HG02610 (cell line): ENCODE results near the gene DMRTC2.
"Not testable (repeated sequence)": the region's sequence is repeated elsewhere in the genome, so short reads cannot be mapped to it uniquely, and the experiment has no call there.

Experiments
- ATAC-seq: cut with Tn5 transposase; IDR thresholded peaks from one replicate; pipeline ENCODE4 v1.9.1; 2021; ENCODE audit warnings: mild to moderate bottlenecking, moderate library complexity; ENCODE audit not compliant: unreplicated experiment

The DMRTC2 gene

DNA sequence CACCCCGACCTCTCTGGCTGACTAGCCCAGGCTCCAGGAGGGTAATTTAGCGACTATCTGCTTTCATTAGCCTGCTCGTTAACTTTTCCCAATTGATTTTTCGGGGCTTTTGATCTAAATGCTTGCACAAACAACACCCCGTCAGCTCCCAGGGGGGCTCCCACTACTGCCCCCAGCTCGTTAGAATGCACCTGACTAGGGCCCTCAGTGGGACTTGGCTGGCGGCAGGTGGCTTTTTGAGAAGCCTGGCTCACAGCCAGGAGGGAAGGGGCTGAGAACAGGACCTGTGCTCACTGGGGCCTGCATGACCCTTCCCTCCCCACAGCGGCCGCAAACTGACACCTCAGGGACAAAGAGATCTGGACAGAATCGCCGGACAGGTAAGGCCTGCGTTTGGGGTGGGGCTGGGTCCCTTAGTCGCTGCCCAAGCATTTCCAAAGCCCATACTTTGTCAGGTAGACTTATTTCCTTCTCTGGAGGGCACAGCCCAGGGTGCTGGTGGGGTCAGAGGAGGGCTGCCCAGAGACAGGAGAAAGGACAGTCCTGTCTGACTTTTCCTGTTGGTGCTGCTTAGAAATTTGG is 24.6 kb downstream of the DMRTC2 start:
- no peak for ATAC-seq

DNA sequence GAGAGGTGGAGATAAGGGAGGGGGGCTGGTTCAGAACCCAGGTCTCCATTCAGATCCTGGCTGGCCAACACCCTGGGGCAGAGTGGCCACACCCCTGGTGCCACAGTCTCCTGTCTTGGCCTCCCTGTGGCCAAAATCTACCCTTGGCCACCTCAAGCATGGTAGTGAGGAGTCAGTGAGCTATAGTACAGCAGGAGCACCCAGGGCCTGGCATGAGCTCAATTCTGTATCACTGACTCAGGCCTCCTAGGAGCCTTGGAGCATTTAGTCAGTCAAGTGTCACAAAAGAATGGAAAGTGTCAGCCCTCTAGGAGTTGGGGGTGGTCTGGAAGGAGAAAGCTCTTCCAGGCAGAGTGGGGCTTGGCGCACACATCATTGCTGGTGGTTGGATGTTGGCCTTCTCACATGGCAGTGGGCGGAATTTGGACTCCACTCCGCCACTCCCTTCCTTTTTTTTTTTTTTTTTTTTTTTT is 25.6 kb downstream of the DMRTC2 start:
- ATAC-seq, result no peak

DNA sequence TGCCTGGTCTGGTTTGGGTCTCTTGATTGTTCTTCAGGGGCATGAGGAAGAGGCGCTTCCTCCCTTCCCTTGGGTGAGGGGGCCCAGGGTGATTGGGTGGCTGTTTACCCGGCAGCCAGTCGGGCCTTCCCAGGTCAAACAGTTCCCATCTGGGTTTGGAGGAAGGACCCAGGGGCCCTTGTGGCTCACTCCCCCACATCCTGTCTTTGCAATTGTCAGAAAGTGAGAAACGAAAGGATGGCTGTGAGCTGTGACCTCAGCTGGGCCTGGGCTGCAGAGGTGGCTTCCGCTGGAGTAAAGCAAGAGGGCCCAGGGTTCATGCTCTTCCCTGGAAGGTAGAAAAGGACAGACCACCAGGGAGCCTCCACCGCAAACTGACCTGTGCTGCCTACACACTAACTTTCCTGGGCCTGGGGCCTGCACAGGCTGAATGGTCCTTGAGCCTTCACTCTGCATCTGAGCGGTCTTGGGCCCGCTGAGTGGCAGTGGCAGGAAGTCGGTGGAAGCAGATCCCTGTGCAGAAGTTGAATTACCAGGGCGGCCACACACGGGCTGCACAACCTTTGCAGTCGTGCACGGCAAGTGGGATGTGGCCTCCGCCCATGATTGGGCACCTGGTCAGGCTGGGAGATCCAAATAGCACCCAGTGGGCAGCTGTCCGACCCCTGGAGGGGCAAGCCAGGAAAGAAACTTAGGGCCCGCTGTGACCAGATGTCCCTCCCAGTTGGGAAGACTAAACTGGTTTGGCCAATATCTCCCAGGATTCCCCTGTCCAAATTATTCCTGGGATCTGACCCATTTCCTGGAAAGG is 26.9 kb downstream of the DMRTC2 start:
- ATAC-seq, result peak; percentile 42

GRCh38 chr19:41872384-41872774 is 27.5 kb downstream of the DMRTC2 start:
- ATAC-seq, result no peak

- no peak for ATAC-seq
Measured at GRCh38 chr19:41872775-41873647, 28.2 kb downstream of the DMRTC2 start.

DNA sequence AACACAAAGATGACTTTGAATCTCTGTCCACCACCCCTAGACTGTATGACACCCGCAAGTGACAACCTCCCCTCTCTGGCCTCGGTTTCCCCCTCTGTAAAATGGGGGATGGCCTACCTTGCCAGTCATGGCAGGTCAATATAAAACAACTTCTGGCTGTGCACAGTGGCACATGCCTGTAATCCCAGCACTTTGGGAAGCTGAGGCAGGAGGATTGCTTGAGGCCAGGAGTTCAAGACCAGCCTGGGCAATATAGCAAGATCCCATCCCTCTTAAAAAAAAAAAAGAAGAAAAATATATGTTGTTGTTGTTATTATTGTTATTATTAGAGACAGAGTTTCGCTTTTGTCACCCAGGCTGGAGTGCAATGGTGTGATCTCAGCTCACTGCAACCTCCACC is 31.1 kb downstream of the DMRTC2 start:
- ATAC-seq, result not testable (repeated sequence)

DNA sequence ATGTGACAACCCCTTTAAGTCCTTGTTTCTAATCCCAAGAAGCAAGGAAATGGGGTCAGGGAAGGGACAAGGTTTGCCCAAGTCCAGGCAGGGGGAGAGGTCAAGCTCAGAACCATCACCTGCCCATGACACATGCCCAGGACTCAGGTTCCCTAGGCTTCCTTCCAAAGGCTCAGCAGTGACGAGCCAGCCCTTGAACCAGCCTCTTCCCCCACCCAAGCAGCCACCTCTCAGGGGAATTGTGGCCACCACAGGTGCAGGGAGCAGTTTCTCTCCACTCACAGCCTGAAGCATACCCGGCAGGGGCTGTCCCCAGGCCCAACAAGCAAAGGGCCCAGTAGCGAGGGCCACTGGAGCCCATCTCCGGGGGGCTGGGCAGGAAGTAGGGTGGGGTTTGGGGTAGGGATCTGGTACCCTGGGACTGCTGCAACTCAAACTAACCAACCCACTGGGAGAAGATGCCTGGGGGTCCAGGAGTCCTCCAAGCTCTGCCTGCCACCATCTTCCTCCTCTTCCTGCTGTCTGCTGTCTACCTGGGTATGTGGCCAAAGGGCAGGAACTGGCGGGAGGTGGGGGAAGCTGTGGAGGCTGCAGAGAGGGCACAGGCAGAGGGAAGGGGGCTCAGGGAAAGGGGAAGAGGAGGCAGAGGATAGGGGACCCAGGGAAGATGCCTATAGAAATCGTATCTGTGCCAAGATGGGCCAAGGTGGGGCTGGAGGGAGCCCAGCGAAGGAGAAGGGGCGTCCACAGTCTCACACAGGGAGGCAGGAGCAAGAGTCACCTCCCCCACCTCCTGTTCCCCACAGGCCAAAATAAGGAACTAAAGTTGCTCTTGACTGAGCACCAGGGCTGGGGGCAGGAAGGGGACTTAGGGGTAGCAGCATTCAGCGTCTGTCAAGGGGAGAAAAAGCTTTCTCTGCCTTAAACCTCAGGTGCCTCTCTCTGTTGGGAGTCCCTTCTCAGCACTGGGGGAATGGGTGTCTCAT is 32.3 kb downstream of the DMRTC2 start, which contains the start of gene CD79A:
TSS of gene CD79A (plus strand) at position 433 of the 986 bp plus-strand sequence. CDS start at position 459, 26 bp downstream.
- ATAC-seq, result peak; percentile 63

DNA sequence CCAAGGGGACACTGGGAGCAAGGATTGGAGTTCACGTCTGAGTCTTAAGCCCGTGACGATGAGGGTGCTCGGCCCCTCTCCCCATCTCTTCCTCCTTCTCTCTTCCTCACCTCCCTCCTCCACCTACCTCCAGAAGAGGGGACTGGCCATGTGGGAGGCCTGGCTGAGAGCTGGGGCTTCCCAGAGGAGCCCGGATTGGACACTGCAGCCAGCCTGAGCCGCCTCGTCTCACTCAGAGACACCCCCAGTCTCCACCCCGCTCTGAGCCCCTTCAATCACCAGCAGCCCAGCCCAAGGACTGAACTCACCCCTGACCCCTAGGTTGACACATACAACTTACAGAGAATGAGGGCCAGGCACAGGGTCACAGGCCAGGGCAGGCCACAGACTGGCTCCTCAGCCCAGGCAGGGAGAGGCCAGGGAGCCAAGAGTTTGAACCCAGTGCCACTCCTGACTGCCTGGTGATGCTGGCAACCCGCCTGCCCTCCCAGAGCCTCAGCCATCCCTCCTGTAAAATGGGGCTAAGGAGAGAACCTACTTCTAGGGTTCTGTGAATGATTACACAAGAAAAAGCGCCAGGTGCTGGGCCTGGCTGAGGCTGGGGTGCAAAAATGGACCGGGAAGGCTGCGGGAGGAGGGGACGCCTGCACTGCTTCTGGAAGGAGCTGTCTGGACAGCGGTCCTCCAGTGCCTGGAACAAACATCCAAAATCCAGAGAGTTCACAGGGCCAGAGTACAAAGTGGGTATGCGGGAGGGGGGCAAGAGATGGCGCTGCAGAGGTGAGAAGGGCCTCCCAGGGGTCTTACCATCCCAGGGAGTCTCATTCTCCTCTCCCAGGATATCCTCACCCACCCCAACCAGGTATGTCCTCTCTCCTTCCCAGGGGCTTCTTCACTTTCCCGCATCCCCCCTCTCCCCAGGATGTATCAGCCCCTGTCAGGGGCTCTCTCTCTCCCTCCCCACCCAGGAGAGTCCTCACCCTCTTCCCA is 33.4 kb downstream of the DMRTC2 start:
- peak; percentile 32 for ATAC-seq

DNA sequence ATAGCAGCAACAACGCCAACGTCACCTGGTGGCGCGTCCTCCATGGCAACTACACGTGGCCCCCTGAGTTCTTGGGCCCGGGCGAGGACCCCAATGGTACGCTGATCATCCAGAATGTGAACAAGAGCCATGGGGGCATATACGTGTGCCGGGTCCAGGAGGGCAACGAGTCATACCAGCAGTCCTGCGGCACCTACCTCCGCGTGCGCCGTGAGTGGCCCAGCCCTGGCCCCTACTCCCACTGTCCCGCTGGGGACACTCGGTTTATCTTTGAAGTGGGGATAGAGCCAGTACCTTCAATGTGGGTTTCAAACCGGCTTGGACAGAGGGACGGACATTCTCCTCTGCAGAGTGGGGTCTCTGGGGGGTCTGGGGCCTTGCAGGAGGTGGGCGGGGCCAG is 34.2 kb downstream of the DMRTC2 start:
- ATAC-seq, result no peak

DNA sequence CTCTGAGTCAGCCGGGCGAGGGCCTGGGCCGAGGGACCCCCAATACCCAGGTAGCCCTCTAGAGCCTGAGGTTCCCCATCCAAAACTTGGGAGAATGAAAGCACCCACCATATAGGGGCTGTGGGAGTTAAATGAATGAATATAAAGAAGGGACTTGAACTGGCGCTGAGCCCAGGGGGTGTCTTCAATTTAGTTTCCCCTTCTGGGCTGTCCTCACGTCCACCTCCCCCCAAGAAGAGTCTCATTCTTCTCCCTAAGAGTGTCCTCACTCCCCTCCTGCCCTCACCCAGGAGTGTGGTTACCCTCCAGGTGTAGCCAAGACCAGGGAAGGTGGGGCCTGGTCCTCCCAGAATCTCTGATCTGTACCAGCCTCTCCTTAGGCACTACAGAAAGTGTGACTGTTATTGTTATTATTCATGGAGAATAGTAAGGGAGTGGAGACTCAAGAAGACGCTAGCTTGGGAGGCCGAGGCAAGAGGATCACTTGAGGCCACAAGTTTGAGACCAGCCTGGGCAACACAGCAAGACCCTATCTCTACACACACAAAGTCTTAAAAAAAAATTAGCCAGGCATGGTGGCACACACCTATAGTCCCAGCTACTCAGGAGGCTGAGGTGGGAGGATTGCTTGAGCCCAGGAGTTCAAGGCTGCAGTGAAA is 35.0 kb downstream of the DMRTC2 start:
- no peak for ATAC-seq

GRCh38 chr19:41880329-41880708 is 35.5 kb downstream of the DMRTC2 start:
- ATAC-seq, result no peak

GRCh38 chr19:41882568-41883462 is 38.0 kb downstream of the DMRTC2 start, which contains the start of gene ARHGEF1:
Gene ARHGEF1, plus strand, starts transcription at chr19:41883184. Its CDS starts 4,899 bp downstream, at chr19:41888083.
- no peak for ATAC-seq

DNA sequence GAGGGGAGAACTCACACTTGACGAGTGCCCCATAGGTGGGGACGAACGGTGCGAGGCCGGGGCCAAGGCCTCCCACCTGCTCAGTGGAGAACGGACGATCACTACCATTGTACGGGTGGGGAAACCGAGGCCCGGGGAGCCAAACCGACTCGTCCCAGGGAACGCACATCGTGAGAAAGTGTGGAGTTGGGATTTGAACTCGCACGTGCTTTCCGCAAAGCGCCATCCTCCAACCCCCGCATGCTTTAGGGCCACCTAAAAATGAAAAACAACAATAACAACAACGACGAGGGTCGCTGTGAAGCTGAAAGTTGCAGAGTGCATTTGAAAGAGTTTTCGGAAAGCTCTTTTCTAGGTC is 38.6 kb downstream of the DMRTC2 start:
- no peak for ATAC-seq

DNA sequence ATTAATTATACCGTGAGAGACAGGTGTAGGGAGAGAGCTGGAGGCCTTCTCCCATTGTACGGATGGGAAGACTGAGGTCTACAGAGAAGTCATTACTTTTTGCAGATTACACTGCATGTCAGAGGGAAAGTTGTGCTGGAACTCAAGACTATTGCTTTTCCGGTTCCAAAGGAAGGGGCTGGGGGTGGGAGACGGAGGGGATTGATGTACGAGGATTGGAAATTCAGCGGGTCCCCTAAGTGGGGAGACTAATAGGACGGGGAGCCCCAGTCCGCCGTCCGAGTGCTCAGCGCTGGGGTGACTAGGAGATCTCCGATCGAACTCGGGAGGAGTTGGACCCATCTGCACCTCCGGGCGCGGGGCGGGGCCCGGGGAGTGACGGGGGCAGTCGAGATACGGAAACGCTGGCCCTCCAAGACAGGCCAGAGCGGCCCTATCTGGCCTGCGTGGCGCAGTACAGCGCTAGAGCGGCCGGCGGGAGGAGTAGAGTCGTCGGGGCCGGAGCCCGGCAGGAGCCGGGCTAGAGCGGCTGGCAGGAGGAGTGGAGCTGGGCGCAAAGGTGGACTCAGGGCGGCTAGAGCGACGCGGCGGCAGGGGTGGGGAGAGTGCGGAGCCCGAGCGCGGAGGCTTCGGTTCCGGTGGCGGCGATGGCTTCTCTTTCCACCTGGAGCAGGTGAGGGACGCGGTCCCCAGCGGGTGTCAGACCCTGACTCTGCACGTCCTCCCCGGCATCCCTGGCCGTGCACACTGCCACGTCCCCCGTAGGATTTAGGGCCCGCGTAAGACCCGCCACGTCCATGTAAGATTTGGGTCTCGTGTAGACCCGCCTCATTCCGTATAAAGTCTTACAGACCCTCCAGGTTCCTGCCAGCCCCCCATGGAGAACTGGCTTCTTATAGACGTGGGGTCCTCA is 39.2 kb downstream of the DMRTC2 start:
- ATAC-seq, result peak; percentile 76

DNA sequence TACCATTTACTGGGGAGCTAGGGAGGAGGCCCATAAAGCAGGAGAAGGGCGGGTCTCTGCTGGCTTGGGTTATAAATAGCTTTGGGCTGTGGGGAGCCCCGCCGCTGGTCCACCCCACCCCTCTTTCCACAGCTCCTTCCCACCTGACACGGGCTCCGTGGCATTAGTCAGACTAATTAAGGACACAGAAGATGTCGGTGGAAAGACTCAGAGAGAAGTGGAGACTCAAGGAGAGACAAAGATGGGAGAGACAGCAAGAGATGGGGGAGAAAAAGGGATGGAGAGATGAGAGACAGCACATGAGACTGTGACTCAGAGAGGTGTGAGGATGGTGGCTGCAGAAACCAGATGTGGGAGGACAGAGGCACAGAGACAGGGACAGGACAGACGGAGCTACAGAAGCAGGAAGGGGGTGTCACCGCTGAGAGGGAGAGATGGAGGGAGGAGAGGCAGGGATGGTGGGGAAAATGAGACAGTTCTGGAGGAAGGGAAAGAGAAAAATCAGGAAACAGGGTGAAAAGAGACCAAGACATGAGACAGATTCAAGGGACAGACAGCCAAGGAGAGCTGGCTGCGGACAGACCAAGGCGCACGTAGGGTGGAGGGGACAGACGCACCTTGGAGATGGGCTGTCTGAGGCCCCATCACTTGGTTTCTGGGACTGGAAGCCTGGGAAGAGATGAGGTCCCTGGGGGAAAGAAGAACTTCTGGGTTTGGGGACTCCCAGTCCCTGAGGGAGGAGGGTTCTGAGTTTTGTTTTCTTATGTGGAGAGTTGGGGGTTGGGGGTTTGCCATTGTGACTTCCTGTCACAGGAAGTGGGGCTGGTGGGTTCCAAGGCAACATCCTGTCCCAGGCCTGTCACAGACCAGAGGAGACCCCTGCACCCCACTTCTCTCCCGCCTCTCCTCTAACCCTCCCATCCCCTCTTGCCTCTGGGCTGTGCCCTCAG is 42.2 kb downstream of the DMRTC2 start:
- no peak for ATAC-seq
